Measurements from ENCODE around the gene WDFY2.

The WDFY2 gene

GRCh38 chr13:51599444-51600176 lies 15.3 kb downstream of the WDFY2 start:
- peak overlapping the region; percentile 52 for H3K27ac Mint-ChIP-seq
- no peaks in the 10 kb centered on the region for H3K27me3 Mint-ChIP-seq
- peaks cover 81% of the 10 kb centered on the region for H3K4me1 Mint-ChIP-seq (ENCODE audit: low read depth)
- H3K9me3 Mint-ChIP-seq: no peaks in the 10 kb centered on the region
- H3K36me3 Mint-ChIP-seq (ENCODE audit: low read depth): peaks cover 40% of the 10 kb centered on the region
- intact Hi-C loops (cut with micrococcal nuclease): no loop called here
- H3K4me3 Mint-ChIP-seq: no peak overlapping the region

DNA sequence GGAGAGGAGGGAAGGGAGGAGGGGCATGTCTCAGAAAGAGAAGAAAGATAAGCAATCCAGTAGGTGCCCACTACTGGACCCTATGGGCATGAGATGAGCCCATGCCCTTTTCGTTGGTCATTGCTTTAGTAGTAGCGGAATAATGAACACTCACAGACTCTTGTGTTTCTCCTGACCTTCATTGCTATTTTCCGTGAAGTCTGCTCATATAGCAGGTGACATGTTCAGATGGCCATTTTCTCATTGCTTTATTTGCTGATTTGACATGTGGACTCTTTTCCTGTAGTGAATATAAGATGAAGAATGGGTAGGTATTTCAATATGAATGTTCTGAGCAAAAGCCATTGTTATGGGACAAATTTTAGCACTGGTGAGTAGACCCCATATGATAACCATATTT lies 16.4 kb downstream of the WDFY2 start:
- no peaks in the 10 kb centered on the region for H3K27me3 Mint-ChIP-seq
- H3K27ac Mint-ChIP-seq: no peak overlapping the region
- no peak overlapping the region for H3K4me3 Mint-ChIP-seq
- intact Hi-C loops (cut with micrococcal nuclease): no loop called here
- peaks cover 37% of the 10 kb centered on the region for H3K36me3 Mint-ChIP-seq (ENCODE audit: low read depth)
- H3K4me1 Mint-ChIP-seq (ENCODE audit: low read depth): peaks cover 76% of the 10 kb centered on the region
- no peaks in the 10 kb centered on the region for H3K9me3 Mint-ChIP-seq

GRCh38 chr13:51601601-51602565 lies 17.6 kb downstream of the WDFY2 start:
- intact Hi-C loops (cut with micrococcal nuclease): no loop called here
- Mint-ChIP-seq H3K27ac (no peak overlapping the region), H3K36me3 (ENCODE audit: low read depth) (peaks cover 37% of the 10 kb centered on the region), H3K4me1 (ENCODE audit: low read depth) (peaks cover 65% of the 10 kb centered on the region), H3K27me3 (no peaks in the 10 kb centered on the region), H3K4me3 (no peak overlapping the region), H3K9me3 (no peaks in the 10 kb centered on the region)

DNA sequence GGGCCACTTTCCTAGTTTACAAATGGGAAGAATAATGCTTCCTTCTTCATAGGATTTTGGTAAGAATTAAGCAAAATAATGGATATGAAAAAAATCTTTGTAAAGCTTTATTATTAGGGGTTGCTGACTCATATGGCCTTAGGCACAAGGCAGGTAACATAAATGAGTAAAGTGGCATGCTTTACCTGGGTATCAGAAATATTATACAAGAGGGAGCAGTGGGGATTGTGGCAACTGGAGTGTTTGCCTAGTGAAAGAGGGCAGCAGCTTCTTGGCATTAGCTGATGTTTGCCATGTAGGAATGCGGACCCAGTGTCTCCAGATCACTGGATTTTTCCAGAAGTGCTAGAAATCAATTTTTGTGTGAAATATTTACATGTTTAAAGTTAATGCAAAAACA lies 19.5 kb downstream of the WDFY2 start:
- intact Hi-C loops (cut with micrococcal nuclease): no loop called here
- H3K36me3 Mint-ChIP-seq (ENCODE audit: low read depth): peaks cover 43% of the 10 kb centered on the region
- no peak overlapping the region for H3K27ac Mint-ChIP-seq
- H3K27me3 Mint-ChIP-seq: no peaks in the 10 kb centered on the region
- peaks cover 55% of the 10 kb centered on the region for H3K4me1 Mint-ChIP-seq (ENCODE audit: low read depth)
- no peak overlapping the region for H3K4me3 Mint-ChIP-seq
- H3K9me3 Mint-ChIP-seq: no peaks in the 10 kb centered on the region

- intact Hi-C loops (cut with micrococcal nuclease): no loop called here
- no peak overlapping the region for H3K27ac Mint-ChIP-seq
- H3K9me3 Mint-ChIP-seq: no peaks in the 10 kb centered on the region
- H3K4me3 Mint-ChIP-seq: no peak overlapping the region
- H3K27me3 Mint-ChIP-seq: no peaks in the 10 kb centered on the region
- H3K36me3 Mint-ChIP-seq (ENCODE audit: low read depth): peaks cover 33% of the 10 kb centered on the region
- peaks cover 52% of the 10 kb centered on the region for H3K4me1 Mint-ChIP-seq (ENCODE audit: low read depth)
Observed at GRCh38 chr13:51605698-51606097, 21.4 kb downstream of the WDFY2 start.

DNA sequence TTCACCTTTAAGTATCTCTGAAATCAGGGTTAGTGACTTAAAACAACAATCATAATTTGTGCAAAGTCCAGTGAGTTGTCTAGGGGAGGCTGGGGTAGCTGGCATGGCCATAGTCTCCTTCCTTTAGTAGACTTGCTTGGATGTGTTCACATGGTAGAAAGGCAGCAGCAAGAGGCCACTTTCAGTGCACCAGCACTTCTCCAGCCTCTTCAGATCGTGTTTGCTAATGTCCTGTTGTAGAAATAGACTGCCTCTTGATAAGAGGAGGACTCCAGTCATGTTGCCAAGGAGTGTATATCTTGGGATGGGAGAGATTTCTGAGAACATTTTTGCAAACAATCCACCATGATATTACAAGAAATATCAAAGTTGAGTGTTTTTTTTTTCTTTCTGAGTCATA lies 22.9 kb downstream of the WDFY2 start:
- Mint-ChIP-seq H3K36me3 (ENCODE audit: low read depth) (peaks cover 24% of the 10 kb centered on the region), H3K4me1 (ENCODE audit: low read depth) (peaks cover 50% of the 10 kb centered on the region), H3K9me3 (no peaks in the 10 kb centered on the region), H3K27me3 (no peaks in the 10 kb centered on the region), H3K4me3 (no peak overlapping the region), H3K27ac (no peak overlapping the region)
- intact Hi-C loops (cut with micrococcal nuclease): no loop called here

DNA sequence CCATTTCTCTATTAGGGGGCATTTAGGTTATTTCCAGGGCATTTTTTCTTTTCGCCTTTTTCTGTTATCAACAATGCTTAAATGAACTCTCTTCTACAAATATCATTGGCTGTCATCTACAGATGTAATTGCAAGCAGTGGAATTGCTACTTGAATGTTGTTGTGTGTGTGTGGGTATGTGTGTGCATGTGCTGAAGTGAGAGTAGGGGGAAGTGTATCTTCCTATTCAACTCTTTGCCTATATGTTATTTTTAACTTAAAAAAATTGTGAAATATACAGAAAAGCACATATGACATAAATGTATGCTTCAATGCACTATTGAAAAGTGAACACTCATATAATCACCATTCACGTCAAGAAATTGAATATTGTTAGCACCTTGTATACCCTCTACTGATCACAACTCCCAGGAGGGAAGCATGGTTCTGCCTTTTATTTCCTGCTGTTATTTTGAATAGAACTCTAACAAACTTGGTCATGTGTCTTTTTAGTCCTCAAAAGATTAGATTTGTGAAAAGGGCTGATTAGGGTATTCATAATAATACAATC lies 24.7 kb downstream of the WDFY2 start:
- Mint-ChIP-seq H3K4me1 (ENCODE audit: low read depth) (peaks cover 49% of the 10 kb centered on the region), H3K4me3 (no peak overlapping the region), H3K9me3 (no peaks in the 10 kb centered on the region), H3K27me3 (no peaks in the 10 kb centered on the region), H3K36me3 (ENCODE audit: low read depth) (peaks cover 19% of the 10 kb centered on the region), H3K27ac (no peak overlapping the region)
- intact Hi-C loops (cut with micrococcal nuclease): no loop called here

- Mint-ChIP-seq H3K4me1 (ENCODE audit: low read depth) (peaks cover 63% of the 10 kb centered on the region), H3K27me3 (no peaks in the 10 kb centered on the region), H3K36me3 (ENCODE audit: low read depth) (peaks cover 23% of the 10 kb centered on the region), H3K27ac (peak overlapping the region; percentile 52), H3K9me3 (no peaks in the 10 kb centered on the region), H3K4me3 (no peak overlapping the region)
- intact Hi-C loops (cut with micrococcal nuclease): no loop called here
Observed at GRCh38 chr13:51612867-51613266, 28.6 kb downstream of the WDFY2 start.

DNA sequence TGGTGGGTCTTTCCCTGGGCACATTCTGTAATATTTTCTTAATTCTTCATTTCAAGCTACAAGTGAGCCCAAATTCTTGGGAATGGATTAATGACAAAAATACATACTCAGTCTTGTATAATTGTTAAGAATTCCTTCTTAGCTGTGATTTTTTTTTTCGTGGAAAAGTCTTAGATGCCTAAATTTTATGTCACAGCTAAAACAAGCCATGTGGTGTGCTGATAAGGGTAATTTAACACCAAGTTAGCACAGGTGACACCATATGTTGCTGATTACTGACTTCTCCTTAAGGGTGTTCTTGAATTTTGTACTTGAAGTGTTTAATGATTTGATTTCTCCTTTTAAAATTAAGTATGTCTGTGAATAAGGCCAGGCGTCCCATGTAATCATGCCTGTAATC lies 29.3 kb downstream of the WDFY2 start:
- no peak overlapping the region for H3K4me3 Mint-ChIP-seq

DNA sequence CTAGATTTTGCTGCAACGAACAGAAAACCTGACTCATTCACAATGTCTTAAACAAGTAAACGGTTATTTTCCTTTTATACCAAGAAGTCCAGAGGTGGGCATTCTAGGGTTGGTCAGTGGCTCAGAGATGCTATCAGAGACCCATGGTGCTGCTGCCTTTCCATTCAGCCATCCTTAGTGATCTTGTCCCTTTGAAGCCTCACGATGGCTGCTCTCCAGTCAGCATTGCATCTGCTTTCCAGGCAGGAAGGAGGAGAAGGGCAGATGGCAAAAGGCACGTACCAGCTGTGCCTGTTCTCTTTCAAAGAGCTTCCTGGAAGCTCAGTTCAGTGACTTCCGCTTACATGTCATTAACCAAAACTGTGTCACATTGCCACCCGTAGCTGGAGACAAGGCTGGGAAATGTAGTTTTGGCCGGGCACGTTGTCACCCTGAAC lies 30.1 kb downstream of the WDFY2 start:
- Mint-ChIP-seq H3K4me1 (ENCODE audit: low read depth) (peaks cover 64% of the 10 kb centered on the region), H3K36me3 (ENCODE audit: low read depth) (peaks cover 30% of the 10 kb centered on the region), H3K4me3 (peak overlapping the region; percentile 42), H3K27me3 (no peaks in the 10 kb centered on the region), H3K9me3 (no peaks in the 10 kb centered on the region), H3K27ac (peak overlapping the region; percentile 68)
- intact Hi-C loops (cut with micrococcal nuclease): no loop called here

More for the DNA sequence above, 29.3 kb downstream of the WDFY2 start:
- intact Hi-C loops (cut with micrococcal nuclease): no loop called here
- no peaks in the 10 kb centered on the region for H3K9me3 Mint-ChIP-seq
- peaks cover 64% of the 10 kb centered on the region for H3K4me1 Mint-ChIP-seq (ENCODE audit: low read depth)
- H3K27me3 Mint-ChIP-seq: no peaks in the 10 kb centered on the region
- H3K27ac Mint-ChIP-seq: peak overlapping the region; percentile 52
- H3K36me3 Mint-ChIP-seq (ENCODE audit: low read depth): peaks cover 22% of the 10 kb centered on the region

- Mint-ChIP-seq H3K27ac (peak overlapping the region; percentile 76), H3K36me3 (ENCODE audit: low read depth) (peaks cover 47% of the 10 kb centered on the region), H3K4me1 (ENCODE audit: low read depth) (peaks cover 72% of the 10 kb centered on the region), H3K27me3 (no peaks in the 10 kb centered on the region), H3K9me3 (no peaks in the 10 kb centered on the region), H3K4me3 (no peak overlapping the region)
- intact Hi-C loops (cut with micrococcal nuclease): no loop called here
Observed at GRCh38 chr13:51618626-51619025, 34.4 kb downstream of the WDFY2 start.

- Mint-ChIP-seq H3K36me3 (ENCODE audit: low read depth) (peaks cover 48% of the 10 kb centered on the region), H3K9me3 (no peaks in the 10 kb centered on the region), H3K27ac (peak overlapping the region; percentile 76), H3K27me3 (no peaks in the 10 kb centered on the region), H3K4me1 (ENCODE audit: low read depth) (peaks cover 77% of the 10 kb centered on the region), H3K4me3 (no peak overlapping the region)
- intact Hi-C loops (cut with micrococcal nuclease): loop anchor here (5.0 kb wide), 1 partner anchor 32 kb away; no protein-coding TSS in a partner anchor
Observed at GRCh38 chr13:51619614-51620013, 35.4 kb downstream of the WDFY2 start.

DNA sequence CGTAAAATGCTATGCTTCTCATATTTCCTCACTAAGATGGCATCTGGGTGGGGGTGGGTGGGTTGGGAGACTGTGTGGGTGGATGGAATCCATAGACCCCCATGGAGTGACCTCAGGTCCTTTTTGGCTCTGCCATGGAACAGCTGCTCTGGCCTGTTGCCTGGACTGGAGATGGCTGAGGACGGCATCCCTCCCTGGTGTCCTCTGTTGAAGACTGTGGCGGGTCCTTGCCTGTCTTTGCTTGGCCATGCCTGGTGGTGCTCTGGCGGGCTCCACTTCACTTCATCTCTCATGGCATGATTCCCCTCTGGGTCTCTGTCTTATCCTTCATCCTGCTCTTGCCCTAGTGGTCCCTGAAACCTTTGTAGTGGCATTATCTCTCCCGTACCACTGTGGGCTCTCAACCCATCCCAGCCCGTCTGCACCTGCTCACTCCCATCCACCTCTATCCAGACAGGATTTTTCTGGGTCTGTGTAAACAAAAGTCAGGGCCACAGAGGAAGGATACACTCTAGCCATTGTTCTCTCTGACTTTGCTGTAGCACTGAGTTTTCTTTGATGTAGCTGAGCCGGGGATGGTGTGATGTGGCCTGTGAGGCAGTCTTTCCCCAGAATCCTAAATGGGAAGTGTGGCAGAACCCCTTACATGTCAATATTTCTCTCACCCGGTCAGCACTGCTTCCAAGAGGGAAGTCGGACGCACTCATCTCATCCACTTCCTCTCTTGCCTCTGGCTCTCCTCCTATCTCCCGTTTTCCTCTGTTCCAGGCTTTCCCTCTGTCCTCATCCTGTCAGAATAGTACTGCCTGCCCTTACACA lies 36.1 kb downstream of the WDFY2 start:
- peaks cover 84% of the 10 kb centered on the region for H3K4me1 Mint-ChIP-seq (ENCODE audit: low read depth)
- H3K27me3 Mint-ChIP-seq: no peaks in the 10 kb centered on the region
- H3K4me3 Mint-ChIP-seq: peak overlapping the region; percentile 67
- intact Hi-C loops (cut with micrococcal nuclease): loop anchor here (5.0 kb wide), 1 partner anchor 33 kb away; no protein-coding TSS in a partner anchor
- no peaks in the 10 kb centered on the region for H3K9me3 Mint-ChIP-seq
- peaks cover 48% of the 10 kb centered on the region for H3K36me3 Mint-ChIP-seq (ENCODE audit: low read depth)
- peak overlapping the region; percentile 93 for H3K27ac Mint-ChIP-seq

Data from dendritic cell treated with granulocyte-macrophage colony-stimulating factor and Interleukin-4, amounts not matched to agents 40 ng/mL and 50 ng/mL, for 4 days (primary cell).